ENCODE results near the gene COG5.

Gene COG5

GRCh38 chr7:107526672-107527071 is 37.0 kb downstream of the COG5 start:
- Histone ChIP-seq H3K9me3 (ENCODE audit: control insufficient read depth in 1 of 2, low read length in 2 of 2) (no peaks in the 10 kb centered on the region), H3K27me3 (ENCODE audit: control insufficient read depth in 1 of 2, insufficient read depth in 2 of 2, low read length in 2 of 2) (no peaks in the 10 kb centered on the region), H3K4me3 (ENCODE audit: low read depth in 1 of 2, low read length in 2 of 2) (no peak overlapping the region), H3K4me1 (ENCODE audit: control insufficient read depth in 1 of 2, insufficient read depth in 2 of 2, low read length in 2 of 2) (no peaks in the 10 kb centered on the region), H3K27ac (ENCODE audit: low read depth, low read length) (no peak overlapping the region), H3K36me3 (ENCODE audit: control insufficient read depth in 1 of 2, insufficient read depth in 2 of 2, low read length in 2 of 2) (peaks cover 2 to 3% of the 10 kb centered on the region in 2 donors), H3K9ac (ENCODE audit: low read depth in 1 of 2, low read length in 2 of 2) (no peak overlapping the region)

GRCh38 chr7:107506674-107507339 is 56.9 kb downstream of the COG5 start:
- H3K36me3 ChIP-seq (ENCODE audit: control insufficient read depth in 1 of 2, insufficient read depth in 2 of 2, low read length in 2 of 2) = peaks cover 0 to 4% of the 10 kb centered on the region in 2 donors
- H3K4me3 ChIP-seq (ENCODE audit: low read depth in 1 of 2, low read length in 2 of 2) = no peak overlapping the region
- H3K9ac ChIP-seq (ENCODE audit: low read depth in 1 of 2, low read length in 2 of 2) = no peak overlapping the region
- H3K9me3 ChIP-seq (ENCODE audit: control insufficient read depth in 1 of 2, low read length in 2 of 2) = no peaks in the 10 kb centered on the region
- peaks cover 10 to 15% of the 10 kb centered on the region in 2 donors for H3K4me1 ChIP-seq (ENCODE audit: control insufficient read depth in 1 of 2, insufficient read depth in 2 of 2, low read length in 2 of 2)
- H3K27ac ChIP-seq (ENCODE audit: low read depth, low read length) = no peak overlapping the region
- H3K27me3 ChIP-seq (ENCODE audit: control insufficient read depth in 1 of 2, insufficient read depth in 2 of 2, low read length in 2 of 2) = no peaks in the 10 kb centered on the region

GRCh38 chr7:107505997-107506673 is 57.6 kb downstream of the COG5 start:
- H3K4me1 ChIP-seq (ENCODE audit: control insufficient read depth in 1 of 2, insufficient read depth in 2 of 2, low read length in 2 of 2) = peaks cover 10 to 15% of the 10 kb centered on the region in 2 donors
- H3K27ac ChIP-seq (ENCODE audit: low read depth, low read length) = peak overlapping the region; percentile 5
- H3K36me3 ChIP-seq (ENCODE audit: control insufficient read depth in 1 of 2, insufficient read depth in 2 of 2, low read length in 2 of 2) = peaks cover 0 to 4% of the 10 kb centered on the region in 2 donors

GRCh38 chr7:107505362-107505761 is 58.4 kb downstream of the COG5 start:
- Histone ChIP-seq H3K27ac (ENCODE audit: low read depth, low read length) (no peak overlapping the region), H3K4me1 (ENCODE audit: control insufficient read depth in 1 of 2, insufficient read depth in 2 of 2, low read length in 2 of 2) (peaks cover 10 to 15% of the 10 kb centered on the region in 2 donors), H3K4me3 (ENCODE audit: low read depth in 1 of 2, low read length in 2 of 2) (no peak overlapping the region), H3K9ac (ENCODE audit: low read depth in 1 of 2, low read length in 2 of 2) (no peak overlapping the region), H3K27me3 (ENCODE audit: control insufficient read depth in 1 of 2, insufficient read depth in 2 of 2, low read length in 2 of 2) (no peaks in the 10 kb centered on the region), H3K36me3 (ENCODE audit: control insufficient read depth in 1 of 2, insufficient read depth in 2 of 2, low read length in 2 of 2) (peaks cover 0 to 4% of the 10 kb centered on the region in 2 donors), H3K9me3 (ENCODE audit: control insufficient read depth in 1 of 2, low read length in 2 of 2) (no peaks in the 10 kb centered on the region)

More at GRCh38 chr7:107505997-107506673, 57.6 kb downstream of the COG5 start:
- no peaks in the 10 kb centered on the region for H3K27me3 ChIP-seq (ENCODE audit: control insufficient read depth in 1 of 2, insufficient read depth in 2 of 2, low read length in 2 of 2)
- H3K9ac ChIP-seq (ENCODE audit: low read depth in 1 of 2, low read length in 2 of 2) = no peak overlapping the region
- H3K9me3 ChIP-seq (ENCODE audit: control insufficient read depth in 1 of 2, low read length in 2 of 2) = no peaks in the 10 kb centered on the region
- no peak overlapping the region for H3K4me3 ChIP-seq (ENCODE audit: low read depth in 1 of 2, low read length in 2 of 2)

- Histone ChIP-seq H3K27me3 (ENCODE audit: control insufficient read depth in 1 of 2, insufficient read depth in 2 of 2, low read length in 2 of 2) (no peaks in the 10 kb centered on the region), H3K4me3 (ENCODE audit: low read depth in 1 of 2, low read length in 2 of 2) (no peak overlapping the region), H3K36me3 (ENCODE audit: control insufficient read depth in 1 of 2, insufficient read depth in 2 of 2, low read length in 2 of 2) (peaks cover 0 to 4% of the 10 kb centered on the region in 2 donors), H3K4me1 (ENCODE audit: control insufficient read depth in 1 of 2, insufficient read depth in 2 of 2, low read length in 2 of 2) (peaks cover 10 to 15% of the 10 kb centered on the region in 2 donors), H3K9ac (ENCODE audit: low read depth in 1 of 2, low read length in 2 of 2) (no peak overlapping the region), H3K9me3 (ENCODE audit: control insufficient read depth in 1 of 2, low read length in 2 of 2) (no peaks in the 10 kb centered on the region), H3K27ac (ENCODE audit: low read depth, low read length) (no peak overlapping the region)
These were observed 60.0 kb downstream of the COG5 start for GRCh38 chr7:107503687-107504086.

GRCh38 chr7:107502797-107503196 is 60.9 kb downstream of the COG5 start:
- no peaks in the 10 kb centered on the region for H3K27me3 ChIP-seq (ENCODE audit: control insufficient read depth in 1 of 2, insufficient read depth in 2 of 2, low read length in 2 of 2)
- no peak overlapping the region for H3K27ac ChIP-seq (ENCODE audit: low read depth, low read length)
- H3K9ac ChIP-seq (ENCODE audit: low read depth in 1 of 2, low read length in 2 of 2) = no peak overlapping the region
- H3K4me3 ChIP-seq (ENCODE audit: low read depth in 1 of 2, low read length in 2 of 2) = no peak overlapping the region
- peaks cover 0 to 4% of the 10 kb centered on the region in 2 donors for H3K36me3 ChIP-seq (ENCODE audit: control insufficient read depth in 1 of 2, insufficient read depth in 2 of 2, low read length in 2 of 2)
- H3K9me3 ChIP-seq (ENCODE audit: control insufficient read depth in 1 of 2, low read length in 2 of 2) = no peaks in the 10 kb centered on the region
- peaks cover 10 to 15% of the 10 kb centered on the region in 2 donors for H3K4me1 ChIP-seq (ENCODE audit: control insufficient read depth in 1 of 2, insufficient read depth in 2 of 2, low read length in 2 of 2)

- Histone ChIP-seq H3K9me3 (ENCODE audit: control insufficient read depth in 1 of 2, low read length in 2 of 2) (no peaks in the 10 kb centered on the region), H3K9ac (ENCODE audit: low read depth in 1 of 2, low read length in 2 of 2) (no peak overlapping the region), H3K4me3 (ENCODE audit: low read depth in 1 of 2, low read length in 2 of 2) (no peak overlapping the region), H3K36me3 (ENCODE audit: control insufficient read depth in 1 of 2, insufficient read depth in 2 of 2, low read length in 2 of 2) (peaks cover 0 to 4% of the 10 kb centered on the region in 2 donors), H3K27me3 (ENCODE audit: control insufficient read depth in 1 of 2, insufficient read depth in 2 of 2, low read length in 2 of 2) (no peaks in the 10 kb centered on the region), H3K4me1 (ENCODE audit: control insufficient read depth in 1 of 2, insufficient read depth in 2 of 2, low read length in 2 of 2) (peaks cover 10 to 15% of the 10 kb centered on the region in 2 donors), H3K27ac (ENCODE audit: low read depth, low read length) (no peak overlapping the region)
These were observed 61.6 kb downstream of the COG5 start for GRCh38 chr7:107502154-107502553.

- Histone ChIP-seq H3K4me1 (ENCODE audit: control insufficient read depth in 1 of 2, insufficient read depth in 2 of 2, low read length in 2 of 2) (peaks cover 6 to 10% of the 10 kb centered on the region in 2 donors), H3K4me3 (ENCODE audit: low read depth in 1 of 2, low read length in 2 of 2) (no peak overlapping the region), H3K27ac (ENCODE audit: low read depth, low read length) (no peak overlapping the region), H3K27me3 (ENCODE audit: control insufficient read depth in 1 of 2, insufficient read depth in 2 of 2, low read length in 2 of 2) (no peaks in the 10 kb centered on the region), H3K9me3 (ENCODE audit: control insufficient read depth in 1 of 2, low read length in 2 of 2) (no peaks in the 10 kb centered on the region), H3K36me3 (ENCODE audit: control insufficient read depth in 1 of 2, insufficient read depth in 2 of 2, low read length in 2 of 2) (peaks cover 0 to 4% of the 10 kb centered on the region in 2 donors), H3K9ac (ENCODE audit: low read depth in 1 of 2, low read length in 2 of 2) (no peak overlapping the region)
These were observed 62.1 kb downstream of the COG5 start for GRCh38 chr7:107501593-107501992.

GRCh38 chr7:107499731-107500130 is 64.0 kb downstream of the COG5 start:
- Histone ChIP-seq H3K27me3 (ENCODE audit: control insufficient read depth in 1 of 2, insufficient read depth in 2 of 2, low read length in 2 of 2) (no peaks in the 10 kb centered on the region), H3K4me1 (ENCODE audit: control insufficient read depth in 1 of 2, insufficient read depth in 2 of 2, low read length in 2 of 2) (no peaks in the 10 kb centered on the region), H3K27ac (ENCODE audit: low read depth, low read length) (no peak overlapping the region), H3K36me3 (ENCODE audit: control insufficient read depth in 1 of 2, insufficient read depth in 2 of 2, low read length in 2 of 2) (no peaks in the 10 kb centered on the region), H3K4me3 (ENCODE audit: low read depth in 1 of 2, low read length in 2 of 2) (no peak overlapping the region), H3K9me3 (ENCODE audit: control insufficient read depth in 1 of 2, low read length in 2 of 2) (no peaks in the 10 kb centered on the region), H3K9ac (ENCODE audit: low read depth in 1 of 2, low read length in 2 of 2) (no peak overlapping the region)

GRCh38 chr7:107495516-107495915 is 68.2 kb downstream of the COG5 start:
- Histone ChIP-seq H3K4me3 (ENCODE audit: low read depth in 1 of 2, low read length in 2 of 2) (no peak overlapping the region), H3K9ac (ENCODE audit: low read depth in 1 of 2, low read length in 2 of 2) (no peak overlapping the region), H3K36me3 (ENCODE audit: control insufficient read depth in 1 of 2, insufficient read depth in 2 of 2, low read length in 2 of 2) (peaks cover 0 to 3% of the 10 kb centered on the region in 2 donors), H3K27ac (ENCODE audit: low read depth, low read length) (no peak overlapping the region), H3K9me3 (ENCODE audit: control insufficient read depth in 1 of 2, low read length in 2 of 2) (no peaks in the 10 kb centered on the region), H3K4me1 (ENCODE audit: control insufficient read depth in 1 of 2, insufficient read depth in 2 of 2, low read length in 2 of 2) (no peaks in the 10 kb centered on the region), H3K27me3 (ENCODE audit: control insufficient read depth in 1 of 2, insufficient read depth in 2 of 2, low read length in 2 of 2) (no peaks in the 10 kb centered on the region)

All from duodenal mucosa (tissue), 2 donors.